ENCODE measurements around the gene TSPAN3.

GRCh38 chr15:77096541-77096940 is 25.6 kb upstream of the TSPAN3 start:
- TF ChIP-seq GATA3 (IDR thresholded peaks at IDR 0.05; ENCODE audit: low read depth, low read length) (no peak), GATA2 (IDR thresholded peaks at IDR 0.05; ENCODE audit: low read depth, low read length) (no peak)
